OCI-LY7 (cell line): ENCODE measurements around the gene ANKRD17. TPM values are rescaled to one million over a fixed set of nuclear protein-coding genes. Genes with fewer than 3 reads are reported as not detected.
A peak's percentile ranks its signal among the peaks of the same experiment; 100 is the strongest.

Source experiments
- BruUV-seq: library from RNA; stranded (reverse); fragments of 400-500 nt; replicated peaks from 2 replicates; lab custom pipeline; 2021; lab: Mats Ljungman, UMichigan
- CTCF ChIA-PET: fragments of 300-600 bp; sonication (Branson Sonifier 250); formaldehyde crosslinking; loops from one replicate; lab custom pipeline; 2022; ENCODE audit warnings: antibody characterized with exemption; ENCODE audit not compliant: unreplicated experiment; lab: Charles Lee
- POLR2A ChIA-PET: fragments of 300-600 bp; sonication (Branson Sonifier 250); formaldehyde crosslinking; loops from one replicate; lab custom pipeline; 2022; ENCODE audit warnings: antibody characterized with exemption; lab: Charles Lee
- DNase-seq: peaks from one replicate; pipeline ENCODE4 v3.0.0-alpha.2; 2015; ENCODE audit warnings: low spot score
- H2AFZ ChIP-seq: fragments of 200-600 bp; sonication (generic), shearing (Covaris generic); 2 replicates; pipeline ENCODE4 v1.6.1; 2014; ENCODE audit warnings: mild to moderate bottlenecking, antibody characterized with exemption, low read length, moderate library complexity
- H3K27ac ChIP-seq: fragments of 200-600 bp; sonication (generic); 2 replicates; pipeline ENCODE4 v1.5.1; 2014; ENCODE audit warnings: mixed run types, low read depth, mild to moderate bottlenecking, moderate library complexity, low read length, inconsistent platforms; ENCODE audit not compliant: poor library complexity, severe bottlenecking
- H3K36me3 ChIP-seq: fragments of 200-600 bp; sonication (generic); 2 replicates; pipeline ENCODE4 v1.6.1; 2014; ENCODE audit warnings: mild to moderate bottlenecking, antibody characterized with exemption, low read length, moderate library complexity, mixed read lengths; ENCODE audit not compliant: insufficient read depth
- H3K4me1 ChIP-seq: fragments of 200-600 bp; sonication (generic); 2 replicates; pipeline ENCODE4 v1.5.1; 2014; ENCODE audit warnings: mild to moderate bottlenecking, low read length; ENCODE audit not compliant: insufficient read depth, poor library complexity, severe bottlenecking
- H3K4me2 ChIP-seq: fragments of 200-600 bp; sonication (generic); 2 replicates; pipeline ENCODE4 v1.6.1; 2014; ENCODE audit warnings: mild to moderate bottlenecking, low read length
- H3K4me3 ChIP-seq: fragments of 200-600 bp; sonication (generic); 2 replicates; pipeline ENCODE4 v1.5.1; 2014; ENCODE audit warnings: mild to moderate bottlenecking, low read depth, low read length; ENCODE audit not compliant: poor library complexity, severe bottlenecking
- H3K79me2 ChIP-seq: fragments of 200-600 bp; sonication (generic); 2 replicates; pipeline ENCODE4 v1.6.1; 2016; ENCODE audit warnings: low read depth, mild to moderate bottlenecking, low read length, moderate library complexity, mixed read lengths; ENCODE audit not compliant: insufficient read depth
- H3K9me2 ChIP-seq: fragments of 200-600 bp; sonication (generic); 2 replicates; pipeline ENCODE4 v1.6.1; 2016; ENCODE audit warnings: mild to moderate bottlenecking, low read length, mixed read lengths; ENCODE audit not compliant: insufficient read depth
- H3K9me3 ChIP-seq: fragments of 200-600 bp; sonication (generic); 2 replicates; pipeline ENCODE4 v1.6.1; 2014; ENCODE audit warnings: mild to moderate bottlenecking, mixed run types, low read length, mixed read lengths
- H4K20me1 ChIP-seq: fragments of 200-600 bp; sonication (generic); 2 replicates; pipeline ENCODE4 v1.6.1; 2014; ENCODE audit warnings: mild to moderate bottlenecking, antibody characterized with exemption, low read length, moderate library complexity, mixed read lengths; ENCODE audit not compliant: insufficient read depth
- EZH2phosphoT487 ChIP-seq: fragments of 200-600 bp; sonication (generic); IDR thresholded peaks from 2 replicates; pipeline ENCODE4 v1.6.1; 2018; ENCODE audit warnings: low read depth, borderline replicate concordance, mild to moderate bottlenecking, mixed run types, antibody characterized with exemption, low read length, moderate library complexity, mixed read lengths
- intact Hi-C: fragments of 100-400 bp; cut with micrococcal nuclease; formaldehyde crosslinking; loops from one replicate; pipeline ENCODE4 v1.10.0; 2022; ENCODE audit not compliant: unreplicated experiment
- total RNA-seq, 2 experiments: library from RNA; depleted of rRNA in 1 of 2; stranded (reverse); fragments of >200 nt in 1 of 2; shearing (Covaris generic) in 1 of 2; gene quantifications; 2 replicates each; pipeline ENCODE4 v1.2.3, GENCODE V29; 2014 to 2022
- TF ChIP-seq, protein P1 (sequence below): fragments of 200-600 bp; sonication (generic); conservative IDR thresholded peaks from 2 replicates; pipeline ENCODE4 v1.5.1; 2014; ENCODE audit warnings: mild to moderate bottlenecking, antibody characterized with exemption, low read length, moderate library complexity, mixed read lengths

The ANKRD17 gene
- total RNA-seq, 2 experiments from 2014 or later = 39.4 to 77.4 TPM

- H3K27ac ChIP-seq = no peak overlapping the region
- intact Hi-C loops = loop anchor here (5.0 kb wide), 1 partner anchor 114 kb away; the partner anchor contains the start of gene ANKRD17
- TF ChIP-seq EZH2phosphoT487 = no peak
- TF ChIP-seq, protein P1, sequence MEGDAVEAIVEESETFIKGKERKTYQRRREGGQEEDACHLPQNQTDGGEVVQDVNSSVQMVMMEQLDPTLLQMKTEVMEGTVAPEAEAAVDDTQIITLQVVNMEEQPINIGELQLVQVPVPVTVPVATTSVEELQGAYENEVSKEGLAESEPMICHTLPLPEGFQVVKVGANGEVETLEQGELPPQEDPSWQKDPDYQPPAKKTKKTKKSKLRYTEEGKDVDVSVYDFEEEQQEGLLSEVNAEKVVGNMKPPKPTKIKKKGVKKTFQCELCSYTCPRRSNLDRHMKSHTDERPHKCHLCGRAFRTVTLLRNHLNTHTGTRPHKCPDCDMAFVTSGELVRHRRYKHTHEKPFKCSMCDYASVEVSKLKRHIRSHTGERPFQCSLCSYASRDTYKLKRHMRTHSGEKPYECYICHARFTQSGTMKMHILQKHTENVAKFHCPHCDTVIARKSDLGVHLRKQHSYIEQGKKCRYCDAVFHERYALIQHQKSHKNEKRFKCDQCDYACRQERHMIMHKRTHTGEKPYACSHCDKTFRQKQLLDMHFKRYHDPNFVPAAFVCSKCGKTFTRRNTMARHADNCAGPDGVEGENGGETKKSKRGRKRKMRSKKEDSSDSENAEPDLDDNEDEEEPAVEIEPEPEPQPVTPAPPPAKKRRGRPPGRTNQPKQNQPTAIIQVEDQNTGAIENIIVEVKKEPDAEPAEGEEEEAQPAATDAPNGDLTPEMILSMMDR = peak; percentile 76
- no peaks in the 10 kb centered on the region for H3K4me1 ChIP-seq
- H3K9me3 ChIP-seq = no peaks in the 10 kb centered on the region
- peaks cover 99% of the 10 kb centered on the region for H3K36me3 ChIP-seq
- H3K79me2 ChIP-seq = peaks cover 15% of the 10 kb centered on the region; the same call in 1 of the 2 replicates
- ChIA-PET CTCF (no interaction called here), POLR2A (interaction anchor here (1.0 kb wide), 1 partner anchor 13 kb away, joined by 3 read pairs; no protein-coding TSS in a partner anchor)
- H3K4me3 ChIP-seq = no peak overlapping the region
- no peak for DNase-seq
- no peak overlapping the region for H2AFZ ChIP-seq
- H3K9me2 ChIP-seq = no peaks in the 10 kb centered on the region
- BruUV-seq = no TSS peak
- H3K4me2 ChIP-seq = no peak overlapping the region
- H4K20me1 ChIP-seq = no peaks in the 10 kb centered on the region
Measured at GRCh38 chr4:73142995-73143547, 115.5 kb downstream of the ANKRD17 start.

DNA sequence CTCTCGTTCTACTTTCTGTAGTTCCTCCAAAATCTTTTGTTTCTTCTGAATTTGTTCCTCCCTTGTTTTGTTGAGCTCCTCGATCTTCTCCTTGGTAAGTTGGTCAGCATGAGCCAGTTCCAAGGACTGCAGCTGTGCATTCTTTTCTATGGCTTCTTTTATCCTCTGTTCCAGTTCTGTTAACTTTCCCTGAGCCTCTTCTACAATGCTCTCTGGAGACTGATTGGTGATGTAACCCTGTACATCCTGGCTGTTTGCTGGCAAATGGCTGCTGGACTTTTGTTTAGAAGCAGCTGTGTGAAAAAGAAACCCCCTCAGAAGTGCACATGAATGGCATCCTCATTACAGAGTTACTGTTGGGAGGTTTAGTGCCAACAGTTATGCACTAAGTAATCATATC is 118.6 kb downstream of the ANKRD17 start:
- Histone ChIP-seq H4K20me1 (no peaks in the 10 kb centered on the region), H3K9me2 (no peaks in the 10 kb centered on the region), H3K9me3 (no peaks in the 10 kb centered on the region), H3K4me2 (no peak overlapping the region), H2AFZ (no peak overlapping the region), H3K27ac (no peak overlapping the region), H3K36me3 (peaks cover 100% of the 10 kb centered on the region), H3K79me2 (peaks cover 44% of the 10 kb centered on the region), H3K4me3 (no peak overlapping the region), H3K4me1 (no peaks in the 10 kb centered on the region)
- POLR2A ChIA-PET = interaction anchor here (0.6 to 2.4 kb wide), 4 partner anchors 10 to 78 kb away, joined by 3 to 14 read pairs (median 4); no protein-coding TSS in a partner anchor
- DNase-seq = no peak
- CTCF ChIA-PET = no interaction called here
- TF ChIP-seq EZH2phosphoT487 = no peak
- TF ChIP-seq, protein P1 = no peak
- intact Hi-C loops = loop anchor here (5.0 kb wide), 1 partner anchor 117 kb away; the partner anchor contains the start of gene ANKRD17
- no TSS peak for BruUV-seq

GRCh38 chr4:73139245-73139644 is 119.4 kb downstream of the ANKRD17 start:
- no peaks in the 10 kb centered on the region for H3K4me1 ChIP-seq
- TF ChIP-seq, protein P1 = no peak
- TF ChIP-seq EZH2phosphoT487 = no peak
- H3K79me2 ChIP-seq = peaks cover 49% of the 10 kb centered on the region
- H3K9me2 ChIP-seq = no peaks in the 10 kb centered on the region
- H2AFZ ChIP-seq = no peak overlapping the region
- peaks cover 100% of the 10 kb centered on the region for H3K36me3 ChIP-seq
- BruUV-seq = no TSS peak
- intact Hi-C loops = no loop called here
- POLR2A ChIA-PET = interaction anchor here (0.6 to 2.4 kb wide), 6 partner anchors 10 to 460 kb away, joined by 3 to 14 read pairs (median 3); no protein-coding TSS in a partner anchor
- no peak for DNase-seq
- H4K20me1 ChIP-seq = no peaks in the 10 kb centered on the region
- H3K9me3 ChIP-seq = no peaks in the 10 kb centered on the region
- CTCF ChIA-PET = no interaction called here
- H3K4me2 ChIP-seq = no peak overlapping the region
- H3K27ac ChIP-seq = no peak overlapping the region
- no peak overlapping the region for H3K4me3 ChIP-seq
